ENCODE results near the gene UFSP2. TPM values are rescaled to one million over a fixed set of nuclear protein-coding genes. Genes with fewer than 3 reads are reported as not detected.

Gene UFSP2
- total RNA-seq, 2 experiments from 2014 or later: 14.5 to 16.6 TPM

DNA sequence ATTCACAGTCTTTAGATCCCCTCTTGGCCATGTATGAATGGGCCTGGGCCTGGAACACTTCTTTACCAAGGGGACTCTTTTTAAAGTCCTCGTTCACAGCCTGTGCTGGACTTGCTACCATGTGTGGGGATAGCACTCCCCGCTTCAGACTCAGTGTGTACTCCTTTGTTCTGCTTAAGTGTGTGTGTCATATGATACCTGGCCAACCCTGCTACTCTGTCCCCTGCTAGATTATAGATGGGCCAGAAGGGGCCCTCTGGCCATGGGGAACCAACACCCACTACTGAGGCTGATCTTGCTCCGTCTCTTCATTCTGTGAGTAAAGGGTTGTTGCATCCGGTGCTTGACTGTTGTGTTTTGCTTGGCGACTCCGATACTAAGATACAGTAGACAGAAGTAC, 37.8 kb upstream of the UFSP2 start:
- H3K4me1 Mint-ChIP-seq (ENCODE audit: low read depth): no peaks in the 10 kb centered on the region
- peaks cover 27% of the 10 kb centered on the region for H3K27me3 Mint-ChIP-seq
- H3K4me1 ChIP-seq (ENCODE audit: insufficient read depth, low read length): no peaks in the 10 kb centered on the region
- ATAC-seq (ENCODE audit: poor library complexity) (no peak), DNase-seq (no peak)
- H3K36me3 ChIP-seq (ENCODE audit: insufficient read depth, low read length): no peaks in the 10 kb centered on the region
- H3K27ac Mint-ChIP-seq: no peak overlapping the region
- H3K4me3 ChIP-seq (ENCODE audit: low read length): no peak overlapping the region
- ChIA-PET POLR2A (no interaction called here), CTCF (no interaction called here)
- no peaks in the 10 kb centered on the region for H3K36me3 Mint-ChIP-seq (ENCODE audit: low read depth)
- H3K4me3 Mint-ChIP-seq: no peak overlapping the region
- peaks cover 0 to 6% of the 10 kb centered on the region in 2 experiments for H3K27me3 ChIP-seq (ENCODE audit: control insufficient read depth in 1 of 2, insufficient read depth in 2 of 2, low read length in 2 of 2)
- no peak overlapping the region for H3K27ac ChIP-seq (ENCODE audit: low read depth in 1 of 2, low read length in 2 of 2)
- TF ChIP-seq, protein P1, sequence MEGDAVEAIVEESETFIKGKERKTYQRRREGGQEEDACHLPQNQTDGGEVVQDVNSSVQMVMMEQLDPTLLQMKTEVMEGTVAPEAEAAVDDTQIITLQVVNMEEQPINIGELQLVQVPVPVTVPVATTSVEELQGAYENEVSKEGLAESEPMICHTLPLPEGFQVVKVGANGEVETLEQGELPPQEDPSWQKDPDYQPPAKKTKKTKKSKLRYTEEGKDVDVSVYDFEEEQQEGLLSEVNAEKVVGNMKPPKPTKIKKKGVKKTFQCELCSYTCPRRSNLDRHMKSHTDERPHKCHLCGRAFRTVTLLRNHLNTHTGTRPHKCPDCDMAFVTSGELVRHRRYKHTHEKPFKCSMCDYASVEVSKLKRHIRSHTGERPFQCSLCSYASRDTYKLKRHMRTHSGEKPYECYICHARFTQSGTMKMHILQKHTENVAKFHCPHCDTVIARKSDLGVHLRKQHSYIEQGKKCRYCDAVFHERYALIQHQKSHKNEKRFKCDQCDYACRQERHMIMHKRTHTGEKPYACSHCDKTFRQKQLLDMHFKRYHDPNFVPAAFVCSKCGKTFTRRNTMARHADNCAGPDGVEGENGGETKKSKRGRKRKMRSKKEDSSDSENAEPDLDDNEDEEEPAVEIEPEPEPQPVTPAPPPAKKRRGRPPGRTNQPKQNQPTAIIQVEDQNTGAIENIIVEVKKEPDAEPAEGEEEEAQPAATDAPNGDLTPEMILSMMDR (IDR thresholded peaks at IDR 0.05): no peak
- no peaks in the 10 kb centered on the region for H3K9me3 ChIP-seq (ENCODE audit: control insufficient read depth in 1 of 2, insufficient read depth in 1 of 2, low read length in 2 of 2)
- intact Hi-C loops (cut with DNase I, micrococcal nuclease): no loop called here
- H3K9me3 Mint-ChIP-seq: no peaks in the 10 kb centered on the region

- H3K36me3 ChIP-seq (ENCODE audit: insufficient read depth, low read length): no peaks in the 10 kb centered on the region
- H3K9me3 ChIP-seq (ENCODE audit: control insufficient read depth in 1 of 2, insufficient read depth in 1 of 2, low read length in 2 of 2): no peaks in the 10 kb centered on the region
- H3K27me3 ChIP-seq (ENCODE audit: control insufficient read depth in 1 of 2, insufficient read depth in 2 of 2, low read length in 2 of 2): peaks cover 4 to 6% of the 10 kb centered on the region in 2 experiments
- Mint-ChIP-seq H3K9me3 (no peaks in the 10 kb centered on the region), H3K4me1 (ENCODE audit: low read depth) (no peaks in the 10 kb centered on the region), H3K36me3 (ENCODE audit: low read depth) (no peaks in the 10 kb centered on the region), H3K27me3 (peaks cover 37% of the 10 kb centered on the region), H3K4me3 (no peak overlapping the region), H3K27ac (no peak overlapping the region)
- POLR2A ChIA-PET: no interaction called here
- intact Hi-C loops (cut with DNase I, micrococcal nuclease): no loop called here
- H3K4me3 ChIP-seq (ENCODE audit: low read length): no peak overlapping the region
- DNase-seq (no peak), ATAC-seq (ENCODE audit: poor library complexity) (no peak)
- TF ChIP-seq, protein P1 (IDR thresholded peaks at IDR 0.05): no peak
- no peak overlapping the region for H3K27ac ChIP-seq (ENCODE audit: low read depth in 1 of 2, low read length in 2 of 2)
- H3K4me1 ChIP-seq (ENCODE audit: insufficient read depth, low read length): no peaks in the 10 kb centered on the region
- CTCF ChIA-PET: no interaction called here
Measured at GRCh38 chr4:185461565-185461964, 35.8 kb upstream of the UFSP2 start.

GRCh38 chr4:185457136-185457535, 31.4 kb upstream of the UFSP2 start:
- TF ChIP-seq, protein P1 (IDR thresholded peaks at IDR 0.05): no peak
- no peaks in the 10 kb centered on the region for H3K9me3 ChIP-seq (ENCODE audit: control insufficient read depth in 1 of 2, insufficient read depth in 1 of 2, low read length in 2 of 2)
- no peak overlapping the region for H3K27ac ChIP-seq (ENCODE audit: low read depth in 1 of 2, low read length in 2 of 2)
- POLR2A ChIA-PET: no interaction called here
- CTCF ChIA-PET: no interaction called here
- H3K36me3 Mint-ChIP-seq (ENCODE audit: low read depth): no peaks in the 10 kb centered on the region
- no peaks in the 10 kb centered on the region for H3K36me3 ChIP-seq (ENCODE audit: insufficient read depth, low read length)
- H3K4me1 ChIP-seq (ENCODE audit: insufficient read depth, low read length): no peaks in the 10 kb centered on the region
- H3K4me3 ChIP-seq (ENCODE audit: low read length): no peak overlapping the region
- DNase-seq (no peak), ATAC-seq (ENCODE audit: poor library complexity) (no peak)
- no peak overlapping the region for H3K27ac Mint-ChIP-seq
- peaks cover 4 to 6% of the 10 kb centered on the region in 2 experiments for H3K27me3 ChIP-seq (ENCODE audit: control insufficient read depth in 1 of 2, insufficient read depth in 2 of 2, low read length in 2 of 2)
- H3K27me3 Mint-ChIP-seq: peaks cover 40% of the 10 kb centered on the region
- H3K4me3 Mint-ChIP-seq: no peak overlapping the region
- H3K4me1 Mint-ChIP-seq (ENCODE audit: low read depth): no peaks in the 10 kb centered on the region
- intact Hi-C loops (cut with DNase I, micrococcal nuclease): no loop called here
- no peaks in the 10 kb centered on the region for H3K9me3 Mint-ChIP-seq
